Large intestine (tissue), 3 donors: ENCODE data around the gene ACP7. TPM values are rescaled to one million over a fixed set of nuclear protein-coding genes. Genes with fewer than 3 reads are reported as not detected.

Source experiments
- DNase-seq, 2 donors: peaks; one replicate each; pipeline versions ENCODE4 v3.0.0 to v3.0.0-alpha.2; 2013
- H3K27ac ChIP-seq: one replicate; pipeline ENCODE4 v1.5.1; 2013; ENCODE audit warnings: low read length
- H3K27me3 ChIP-seq: 2 replicates; pipeline ENCODE4 v1.6.1; 2013; ENCODE audit warnings: low read length; ENCODE audit not compliant: control insufficient read depth, insufficient read depth
- H3K36me3 ChIP-seq: 2 replicates; pipeline ENCODE4 v1.6.1; 2013; ENCODE audit warnings: low read length; ENCODE audit not compliant: control insufficient read depth, insufficient read depth
- H3K4me1 ChIP-seq: one replicate; pipeline ENCODE4 v1.6.1; 2013; ENCODE audit warnings: low read length; ENCODE audit not compliant: control insufficient read depth, insufficient read depth
- H3K4me3 ChIP-seq: one replicate; pipeline ENCODE4 v1.5.1; 2013; ENCODE audit warnings: low read length
- H3K9me3 ChIP-seq: one replicate; pipeline ENCODE4 v1.6.1; 2013; ENCODE audit warnings: mild to moderate bottlenecking, low read depth, low read length, moderate library complexity; ENCODE audit not compliant: control insufficient read depth
- WGBS: methylation state at CpG from one replicate; pipeline ENCODE4 v1.1.5; 2013; ENCODE audit warnings: low lambda C conversion rate; ENCODE audit not compliant: insufficient coverage; 5-methylcytosine and 5-hydroxymethylcytosine counted together
- polyA plus RNA-seq: library from polyadenylated mRNA; unstranded; fragments of 120-200 nt; gene quantifications from one replicate; pipeline ENCODE4 v1.2.1, GENCODE V29; 2013

ACP7 gene
- polyA plus RNA-seq, 1 donor = 1.5 TPM

- DNase-seq = no peak
- no peak overlapping the region for H3K27ac ChIP-seq
- H3K36me3 ChIP-seq = peaks cover 3% of the 10 kb centered on the region
These were observed 46.4 kb downstream of the ACP7 start for GRCh38 chr19:39130337-39131254.

GRCh38 chr19:39131255-39131755 lies 47.1 kb downstream of the ACP7 start:
- Histone ChIP-seq H3K4me1 (peaks cover 78% of the 10 kb centered on the region), H3K27ac (no peak overlapping the region), H3K9me3 (no peaks in the 10 kb centered on the region), H3K36me3 (peaks cover 3% of the 10 kb centered on the region), H3K4me3 (no peak overlapping the region), H3K27me3 (no peaks in the 10 kb centered on the region)
- DNase-seq = no peak
- no CpG with 5 or more reads among the region's 18 CpGs for WGBS

More at GRCh38 chr19:39130337-39131254, 46.4 kb downstream of the ACP7 start:
- Histone ChIP-seq H3K4me3 (no peak overlapping the region), H3K9me3 (no peaks in the 10 kb centered on the region), H3K4me1 (peaks cover 74% of the 10 kb centered on the region), H3K27me3 (no peaks in the 10 kb centered on the region)
- 94% methylated on average over 5 of the region's 22 CpGs for WGBS

DNA sequence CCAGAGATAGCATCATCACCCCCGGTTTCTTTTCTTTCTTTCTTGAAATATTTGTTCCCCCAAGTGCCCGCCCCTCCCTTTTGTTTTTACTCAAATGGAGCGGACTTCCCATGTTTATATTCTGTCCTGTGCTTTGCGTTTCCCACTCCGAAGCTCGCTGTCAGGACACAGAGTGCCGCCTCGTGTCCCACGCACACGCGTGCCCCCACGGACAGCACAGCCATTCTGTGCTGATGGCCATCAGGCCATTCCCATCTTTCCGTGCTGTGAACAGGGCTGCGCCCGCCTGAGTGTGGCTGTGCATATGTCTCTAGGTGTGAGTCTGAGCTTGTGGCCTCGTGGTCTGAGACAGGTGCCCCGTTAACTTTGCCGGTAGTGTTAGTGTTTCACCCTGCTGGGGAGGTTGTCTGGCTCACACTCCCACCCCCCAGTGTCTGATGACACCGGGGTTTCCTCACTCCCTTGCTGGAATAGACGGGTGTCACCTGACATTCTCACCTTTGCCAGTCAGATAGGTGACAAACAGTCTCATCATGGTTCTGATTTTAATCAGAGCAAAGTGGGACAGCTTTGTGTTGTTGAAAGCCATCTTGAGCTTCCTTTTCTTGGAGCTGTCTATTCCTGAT lies 48.3 kb downstream of the ACP7 start:
- WGBS = 43% methylated on average over 1 of the region's 20 CpGs
- Histone ChIP-seq H3K9me3 (no peaks in the 10 kb centered on the region), H3K27ac (no peak overlapping the region), H3K4me1 (peaks cover 76% of the 10 kb centered on the region), H3K36me3 (peaks cover 3% of the 10 kb centered on the region), H3K4me3 (no peak overlapping the region), H3K27me3 (no peaks in the 10 kb centered on the region)
- DNase-seq = no peak

DNA sequence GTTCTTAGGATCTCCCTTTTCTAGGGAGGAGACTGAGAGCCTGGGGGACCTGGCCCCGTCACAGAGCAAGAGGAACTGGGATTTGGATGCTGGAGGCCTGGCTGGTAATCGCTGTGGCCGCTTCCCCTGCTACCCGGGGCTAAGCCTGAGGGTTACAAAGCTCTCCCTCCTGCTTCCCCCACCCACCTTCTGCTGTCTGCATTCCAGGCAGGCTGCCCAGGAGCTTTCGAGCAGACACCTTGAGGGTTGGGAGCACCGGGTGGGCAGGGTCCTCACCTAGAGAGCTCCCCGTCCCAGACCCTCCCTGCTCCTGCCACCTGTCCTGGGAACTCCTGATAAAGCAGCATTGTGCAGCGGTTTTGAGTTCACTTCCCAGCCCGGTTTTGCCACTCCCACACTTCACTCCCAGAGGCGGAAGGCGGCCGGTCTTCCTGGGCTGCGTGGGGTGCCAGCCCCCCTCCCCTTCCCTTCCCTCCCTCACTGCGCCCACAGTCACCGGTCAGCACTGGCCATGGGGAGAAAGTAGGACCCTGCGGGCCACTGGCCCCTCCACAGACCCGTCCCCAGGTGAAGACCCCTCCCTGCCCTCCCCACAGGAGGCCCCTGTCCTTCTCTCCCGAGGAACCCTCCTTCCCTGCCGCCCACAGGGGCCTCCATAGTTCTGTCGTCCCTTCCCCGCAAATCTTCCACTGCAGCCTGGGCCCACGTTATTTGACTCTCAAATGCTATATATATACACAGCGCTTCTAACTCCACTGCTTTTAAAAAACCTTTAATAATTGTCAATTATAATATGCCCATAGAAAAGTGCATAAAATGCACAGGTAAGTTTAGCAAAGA lies 49.5 kb downstream of the ACP7 start:
- Histone ChIP-seq H3K27ac (peak overlapping the region; percentile 57), H3K27me3 (no peaks in the 10 kb centered on the region), H3K36me3 (peaks cover 3% of the 10 kb centered on the region), H3K9me3 (no peaks in the 10 kb centered on the region), H3K4me1 (peaks cover 64% of the 10 kb centered on the region), H3K4me3 (no peak overlapping the region)
- DNase-seq = peak in 1 of 2 donors; percentile 59
- WGBS = no CpG with 5 or more reads among the region's 23 CpGs

DNA sequence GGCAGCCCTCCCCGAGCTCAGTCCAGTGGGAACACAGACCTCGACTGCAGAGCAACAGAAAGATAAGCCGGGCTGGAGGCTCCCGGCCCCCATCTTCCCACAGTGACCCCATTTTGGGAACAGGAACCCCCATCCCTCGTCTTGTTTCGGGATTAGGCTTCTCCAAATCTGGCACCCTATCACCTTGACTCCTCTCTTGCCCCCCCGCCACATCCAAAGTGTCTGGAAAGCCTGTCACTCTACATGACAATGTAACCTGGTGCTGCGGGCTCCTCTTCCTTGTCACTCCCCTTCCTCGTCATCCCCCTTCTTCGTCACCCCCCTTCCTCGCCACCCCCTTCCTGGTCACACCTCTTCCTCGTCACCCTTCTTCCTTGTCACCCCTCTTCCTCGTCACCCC lies 51.5 kb downstream of the ACP7 start:
- no peaks in the 10 kb centered on the region for H3K9me3 ChIP-seq
- H3K27ac ChIP-seq = no peak overlapping the region
- no peak overlapping the region for H3K4me3 ChIP-seq
- H3K4me1 ChIP-seq = peaks cover 65% of the 10 kb centered on the region
- H3K27me3 ChIP-seq = no peaks in the 10 kb centered on the region
- WGBS = 88% methylated on average over 5 of the region's 13 CpGs
- H3K36me3 ChIP-seq = no peaks in the 10 kb centered on the region
- DNase-seq = no peak

GRCh38 chr19:39136225-39136940 lies 52.2 kb downstream of the ACP7 start:
- H3K36me3 ChIP-seq = no peaks in the 10 kb centered on the region
- H3K27me3 ChIP-seq = no peaks in the 10 kb centered on the region
- WGBS = no CpG with 5 or more reads among the region's 12 CpGs
- H3K9me3 ChIP-seq = no peaks in the 10 kb centered on the region
- H3K4me1 ChIP-seq = peaks cover 66% of the 10 kb centered on the region
- H3K4me3 ChIP-seq = no peak overlapping the region
- peak in 1 of 2 donors; percentile 57 for DNase-seq
- H3K27ac ChIP-seq = no peak overlapping the region

- Histone ChIP-seq H3K27me3 (no peaks in the 10 kb centered on the region), H3K36me3 (no peaks in the 10 kb centered on the region), H3K9me3 (no peaks in the 10 kb centered on the region), H3K27ac (no peak overlapping the region), H3K4me1 (peaks cover 59% of the 10 kb centered on the region), H3K4me3 (no peak overlapping the region)
- no peak for DNase-seq
- WGBS = no CpG with 5 or more reads among the region's 12 CpGs
These were observed 53.0 kb downstream of the ACP7 start for GRCh38 chr19:39137131-39137530.

GRCh38 chr19:39138221-39139211 lies 54.3 kb downstream of the ACP7 start:
- Histone ChIP-seq H3K27ac (no peak overlapping the region), H3K9me3 (no peaks in the 10 kb centered on the region), H3K4me3 (no peak overlapping the region), H3K36me3 (no peaks in the 10 kb centered on the region), H3K4me1 (peaks cover 54% of the 10 kb centered on the region), H3K27me3 (no peaks in the 10 kb centered on the region)
- 100% methylated on average over 4 of the region's 20 CpGs for WGBS
- DNase-seq = no peak

DNA sequence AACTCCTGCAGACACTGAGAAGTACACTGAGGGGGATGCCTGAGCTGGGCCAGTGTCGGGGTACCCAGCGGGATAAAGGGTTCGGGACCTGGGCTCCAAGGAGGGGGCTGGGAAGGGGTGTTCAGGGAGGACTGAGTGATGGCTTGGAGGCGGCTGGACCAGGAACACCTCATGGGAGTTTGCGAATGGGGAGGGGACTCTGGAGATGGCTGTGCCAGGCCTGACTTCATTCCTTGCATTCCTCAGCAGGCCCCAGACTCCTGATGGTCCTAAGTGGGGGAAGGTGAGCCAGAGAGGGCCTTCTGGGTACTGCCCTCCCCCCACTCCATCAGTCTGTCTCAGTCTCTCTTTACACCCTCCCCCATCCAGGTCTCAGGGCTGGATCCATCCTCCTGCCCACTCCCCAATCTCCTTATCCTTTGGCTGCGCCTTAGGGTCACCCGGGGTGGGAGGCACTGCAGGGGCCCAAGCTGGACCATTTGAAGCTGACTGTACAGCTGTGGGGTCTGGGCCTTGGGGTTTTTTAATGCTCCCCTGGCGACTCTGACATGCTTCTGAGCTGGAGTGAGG lies 55.2 kb downstream of the ACP7 start:
- Histone ChIP-seq H3K4me3 (no peak overlapping the region), H3K27ac (peak overlapping the region; percentile 14), H3K36me3 (no peaks in the 10 kb centered on the region), H3K27me3 (no peaks in the 10 kb centered on the region), H3K4me1 (peaks cover 56% of the 10 kb centered on the region), H3K9me3 (no peaks in the 10 kb centered on the region)
- no peak for DNase-seq
- WGBS = no CpG with 5 or more reads among the region's 8 CpGs
